ENCODE data around the gene LSM7.

- TF ChIP-seq CTCF (conservative IDR thresholded peaks at IDR 0.05; ENCODE audit: low read depth, low read length): no peak
- no peak for TF ChIP-seq EZH2 (IDR thresholded peaks at IDR 0.05; ENCODE audit: borderline replicate concordance, low read depth, low read length, poor library complexity, severe bottlenecking)
Measured at GRCh38 chr19:2338751-2339643, 10.6 kb upstream of the LSM7 start.
